SHP77 treated with DMSO at 0.1 percent for 48 hours (cell line): ENCODE data around the gene PPP1R3A.
"Not testable (repeated sequence)": the region's sequence is repeated elsewhere in the genome, so short reads cannot be mapped to it uniquely, and the experiment has no call there.

ENCODE experiments used
- DNase-seq: peaks from one replicate; lab custom pipeline; 2025; lab: John Stamatoyannopoulos, UW

Gene PPP1R3A

GRCh38 chr7:113918946-113919345 is at the start of gene PPP1R3A:
TSS of gene PPP1R3A (minus strand) at chr7:113919009. CDS start at chr7:113918996, 13 bp downstream.
- no peak for DNase-seq

DNA sequence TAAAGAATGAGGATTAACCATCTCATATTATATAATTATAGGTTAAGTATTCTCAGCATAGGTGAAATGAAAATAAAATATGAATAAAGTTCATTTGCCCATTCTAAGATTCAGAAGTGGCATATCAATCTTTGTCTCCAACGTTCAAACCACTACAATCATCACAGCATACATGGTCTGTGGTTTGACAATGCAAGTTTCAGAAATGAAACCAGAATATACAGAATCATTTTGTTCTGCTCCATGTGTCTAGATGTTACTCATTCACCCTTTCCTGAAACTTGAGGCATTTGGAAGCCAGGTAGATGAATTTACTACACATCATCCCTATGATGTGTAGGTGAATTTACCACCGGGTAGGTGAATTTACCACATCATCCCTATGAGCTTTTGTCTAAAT is 44.5 kb upstream of the PPP1R3A start:
- DNase-seq, result no peak

- no peak for DNase-seq
These were observed 41.1 kb upstream of the PPP1R3A start for GRCh38 chr7:113959910-113960309.

DNA sequence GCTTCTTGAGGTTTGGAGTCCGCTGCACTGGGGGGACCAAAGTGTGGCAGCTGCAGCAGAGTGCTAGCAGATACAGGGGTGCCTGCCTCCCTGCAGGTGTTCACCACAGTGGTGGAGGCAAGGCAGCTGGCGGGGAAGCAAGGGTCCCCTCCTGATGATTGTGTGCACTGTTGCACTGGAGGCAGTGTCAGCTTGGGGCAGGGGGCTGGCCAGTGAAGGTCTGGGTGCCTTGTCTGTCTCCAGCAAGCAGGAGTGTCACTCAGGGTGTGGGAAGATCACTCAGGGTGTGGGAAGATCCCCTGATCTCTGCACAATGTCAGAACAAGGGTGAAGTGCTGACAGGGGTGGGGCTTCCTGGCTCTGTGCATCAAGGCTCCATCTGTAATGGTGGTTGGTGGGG is 36.3 kb upstream of the PPP1R3A start:
- DNase-seq, result no peak

DNA sequence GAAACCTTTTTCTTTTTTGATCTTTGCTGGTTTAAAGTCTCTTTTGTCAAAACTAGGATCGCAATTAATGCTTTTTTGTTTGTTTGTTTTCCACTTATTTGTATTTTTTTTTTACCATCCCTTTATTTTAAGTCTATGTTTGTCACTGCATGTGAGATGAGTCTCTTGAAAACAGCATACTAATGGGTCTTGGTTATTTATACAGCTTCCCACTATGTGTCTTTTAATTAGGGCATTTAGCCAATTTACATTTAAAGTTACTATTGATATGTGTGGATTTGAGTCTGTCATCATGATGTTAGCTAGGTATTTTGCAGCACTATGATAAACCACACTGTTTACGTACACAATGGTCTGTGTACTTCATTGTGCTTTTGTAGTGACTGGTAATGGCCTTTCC is 34.7 kb upstream of the PPP1R3A start:
- DNase-seq, result no peak

GRCh38 chr7:113945018-113945938 is 26.5 kb upstream of the PPP1R3A start:
- DNase-seq, result no peak

DNA sequence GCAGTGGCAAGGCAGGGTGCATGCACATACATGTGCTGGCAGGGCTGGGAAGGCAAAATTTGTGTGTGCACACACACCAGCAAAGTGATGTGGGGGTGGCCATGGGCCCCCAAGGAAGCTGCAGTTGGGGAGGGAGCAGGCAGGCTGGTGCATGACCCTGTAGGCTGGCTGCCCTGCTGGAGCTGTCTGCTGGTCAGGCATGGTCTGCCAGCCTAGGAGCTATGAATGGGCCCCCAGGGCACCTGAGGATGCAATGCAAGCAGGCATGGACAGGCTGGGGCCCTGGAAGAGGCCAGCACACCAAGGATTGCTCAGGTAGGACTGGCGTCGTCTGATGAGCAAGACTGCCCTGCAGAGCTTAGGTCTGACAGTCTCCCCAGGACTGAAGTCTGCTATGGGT is 18.2 kb upstream of the PPP1R3A start:
- no peak for DNase-seq

DNA sequence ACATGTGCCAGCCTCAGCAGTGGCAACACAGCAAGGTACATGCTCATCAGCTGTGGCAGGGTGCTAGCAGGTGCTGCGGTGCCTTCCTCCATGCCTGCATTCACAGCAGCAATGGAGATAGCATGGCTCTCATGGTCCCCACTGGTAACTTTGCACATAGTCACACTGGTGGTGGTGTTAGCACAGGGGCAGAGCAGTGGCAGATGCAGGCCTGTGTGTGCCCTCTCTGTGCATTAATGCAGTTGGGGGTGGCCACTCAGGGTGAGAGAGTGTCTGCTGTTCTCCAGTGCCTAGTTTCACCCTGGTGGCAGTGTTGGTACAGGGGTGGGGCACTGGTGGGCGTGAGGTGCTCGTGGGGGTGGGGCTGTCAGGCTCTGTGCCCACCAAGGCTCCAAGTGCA is 17.7 kb upstream of the PPP1R3A start:
- DNase-seq, result no peak

DNA sequence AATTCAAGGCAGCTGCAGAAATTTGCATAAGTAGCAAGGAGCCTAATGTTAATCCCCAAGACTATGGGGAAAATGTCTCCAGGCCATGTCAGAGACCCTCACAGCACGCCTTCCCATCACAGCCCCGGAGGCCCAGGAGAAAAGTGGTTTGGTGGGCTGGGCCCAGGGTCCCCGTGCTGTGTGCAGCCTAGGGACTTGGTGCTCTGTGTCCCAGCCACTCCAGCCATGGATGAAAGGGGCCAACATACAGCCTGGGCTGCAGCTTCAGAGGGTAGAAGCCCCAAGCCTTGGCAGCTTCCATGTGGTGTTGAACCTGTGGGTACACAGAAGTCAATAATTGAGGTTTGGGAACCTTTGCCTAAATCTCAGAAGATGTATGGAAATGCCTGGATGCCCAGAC is 10.6 kb upstream of the PPP1R3A start:
- DNase-seq, result not testable (repeated sequence)

- DNase-seq, result no peak
These were observed 9.3 kb upstream of the PPP1R3A start for GRCh38 chr7:113928112-113928511.

DNA sequence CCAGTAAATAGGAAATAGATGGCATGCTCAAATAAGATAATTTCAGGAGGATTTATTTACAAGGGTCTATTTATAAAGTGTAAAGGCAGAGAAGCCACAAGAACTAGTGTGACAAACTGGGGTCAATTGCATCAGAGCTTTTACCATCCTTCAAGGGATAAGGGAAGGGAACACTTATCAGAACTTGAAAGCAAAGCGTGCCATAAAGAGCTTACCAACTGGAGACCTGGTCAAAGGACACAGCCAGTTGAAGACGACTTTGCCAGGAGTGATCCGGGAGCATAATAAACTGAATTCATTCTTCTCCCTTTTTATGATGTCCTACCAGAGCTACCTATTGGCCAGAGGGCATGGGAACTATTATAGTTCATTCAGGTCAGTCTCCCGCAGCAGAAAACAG is 3.2 kb upstream of the PPP1R3A start:
- no peak for DNase-seq

DNA sequence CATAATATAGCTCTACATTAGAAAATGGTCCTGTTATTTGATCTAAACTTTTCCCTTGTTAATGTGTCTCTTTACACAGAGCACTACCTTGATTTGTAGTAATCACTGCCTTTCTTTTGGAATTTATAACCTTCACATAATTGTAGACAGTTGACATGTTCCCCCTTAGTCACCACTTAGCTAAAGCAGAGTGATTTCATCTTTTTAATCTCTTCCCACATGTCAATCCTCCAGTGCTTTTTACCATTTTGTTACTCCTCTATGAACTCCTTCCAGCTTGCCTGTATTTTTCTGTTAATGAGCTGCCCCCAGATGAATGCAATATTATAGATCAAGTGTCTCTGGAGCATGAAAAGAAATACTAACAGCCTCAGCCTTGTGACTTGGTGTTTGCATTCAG is 2.6 kb upstream of the PPP1R3A start:
- DNase-seq, result no peak

DNA sequence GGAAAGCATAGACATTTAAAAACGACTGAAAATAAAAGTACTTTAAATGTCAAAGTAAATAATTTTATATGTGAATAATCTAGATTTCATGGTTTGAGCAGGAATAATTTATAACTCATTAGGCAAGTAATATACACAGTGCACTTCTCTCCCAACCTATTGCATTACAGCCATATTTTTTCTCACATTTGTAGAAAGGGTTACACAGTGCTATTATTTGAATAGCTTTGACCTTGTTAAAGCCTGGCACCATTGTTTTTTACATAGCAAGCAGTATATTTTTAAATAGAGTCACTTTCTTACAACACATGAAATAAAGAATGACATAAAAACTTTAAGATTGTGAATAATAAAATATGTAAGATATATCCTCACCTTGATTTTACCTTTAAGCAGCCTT is 969 bp downstream of the PPP1R3A start:
- DNase-seq, result no peak

DNA sequence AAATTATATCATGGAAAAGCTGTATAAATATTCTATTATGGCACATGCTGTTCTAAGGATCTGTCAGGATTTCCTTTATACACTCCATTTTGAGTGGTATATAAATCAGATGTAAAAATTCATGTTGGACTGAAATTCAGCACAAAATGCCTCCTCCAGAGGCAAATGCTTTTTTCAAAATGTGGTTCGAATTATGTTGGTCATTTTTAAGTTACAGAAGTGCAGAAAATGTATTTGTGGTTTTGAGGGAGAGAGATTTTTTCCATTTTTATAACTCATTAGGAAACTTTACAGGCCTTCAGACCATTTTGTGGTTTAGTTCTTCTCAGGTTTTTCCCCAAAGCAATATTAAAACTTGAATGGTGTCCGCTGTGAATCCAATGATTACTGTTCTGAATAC is 2.9 kb downstream of the PPP1R3A start:
- DNase-seq, result no peak

DNA sequence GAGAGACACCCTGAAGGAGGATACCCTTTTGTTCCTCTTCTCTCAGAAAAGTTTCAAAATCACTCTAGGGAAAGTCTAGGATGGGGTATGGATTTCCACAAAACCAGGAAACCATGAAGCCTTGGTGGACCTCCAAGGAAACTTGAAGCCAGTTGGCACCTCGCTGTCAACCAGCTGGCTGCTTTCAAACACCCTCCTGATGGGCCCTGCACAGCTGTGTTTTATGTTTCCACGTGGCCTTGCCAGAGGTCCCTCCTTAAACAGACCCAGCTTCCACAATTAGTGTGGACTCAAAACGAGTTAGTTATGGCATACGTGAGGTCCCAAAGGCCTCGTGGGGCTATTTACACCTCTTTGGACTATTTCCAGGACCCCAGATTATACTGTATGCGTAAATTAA is 5.9 kb downstream of the PPP1R3A start:
- no peak for DNase-seq

DNA sequence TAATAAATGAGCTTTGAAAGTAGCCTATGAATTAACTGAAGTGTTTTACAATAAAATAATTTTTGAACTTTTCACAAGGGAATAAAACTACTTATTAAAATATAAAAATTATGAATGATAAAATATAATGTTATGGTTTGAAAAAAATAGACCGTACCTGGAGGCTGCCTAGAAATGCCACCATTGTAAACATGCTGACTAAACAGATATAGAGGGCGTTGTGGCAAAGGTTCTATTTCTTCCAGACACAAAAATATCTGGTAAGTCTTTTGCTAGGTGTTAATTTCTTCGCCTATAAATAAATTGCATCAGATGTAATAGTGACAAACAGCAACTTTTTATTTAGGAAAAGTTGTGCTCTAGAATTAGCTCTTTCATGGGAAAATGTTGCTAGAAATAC is 11.2 kb downstream of the PPP1R3A start:
- no peak for DNase-seq

- DNase-seq, result no peak
These were observed 14.3 kb downstream of the PPP1R3A start for GRCh38 chr7:113904521-113904920.

DNA sequence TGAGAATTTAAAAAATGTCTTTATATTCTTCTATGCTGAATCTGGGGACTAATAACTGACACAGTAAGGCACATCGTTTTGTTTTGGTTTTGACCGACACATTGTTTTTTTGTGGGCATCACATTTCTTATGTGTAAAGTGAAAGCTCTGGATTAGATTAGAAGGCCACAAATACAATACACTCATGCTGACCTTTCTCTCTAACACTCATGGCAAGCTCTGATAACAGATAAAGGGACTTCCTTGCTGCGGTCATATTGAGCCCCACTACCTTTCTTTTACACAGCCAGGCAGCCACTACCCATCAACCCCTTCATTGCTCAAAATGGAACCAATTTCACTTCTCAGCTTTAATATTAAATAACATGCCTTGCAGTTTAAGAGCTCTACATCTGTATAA is 26.0 kb downstream of the PPP1R3A start:
- DNase-seq, result no peak

- no peak for DNase-seq
These were observed 27.0 kb downstream of the PPP1R3A start for GRCh38 chr7:113891828-113892227.

DNA sequence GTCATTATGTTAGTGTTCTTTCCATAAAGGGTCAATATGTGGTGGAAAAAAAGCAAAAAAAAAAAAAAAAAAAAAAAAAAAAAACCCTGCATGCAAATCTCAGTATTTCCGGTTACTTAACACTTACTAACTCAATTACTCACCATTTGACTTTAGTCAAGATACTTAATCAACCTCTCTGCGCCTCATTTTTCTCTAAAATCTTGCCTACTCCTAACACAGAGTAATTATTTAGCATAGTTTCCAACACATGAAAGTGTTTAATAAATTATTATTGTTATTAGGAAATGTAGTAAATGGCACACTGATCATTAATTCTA is 27.8 kb downstream of the PPP1R3A start:
- no peak for DNase-seq

GRCh38 chr7:113890331-113891030 is 28.3 kb downstream of the PPP1R3A start:
- DNase-seq, result no peak

- no peak for DNase-seq
These were observed 35.7 kb downstream of the PPP1R3A start for GRCh38 chr7:113883096-113883495.

GRCh38 chr7:113880559-113880958 is 38.2 kb downstream of the PPP1R3A start:
- no peak for DNase-seq
